Measurements from ENCODE around the gene ALPK3.

The ALPK3 gene

GRCh38 chr15:84892786-84893307, 75.7 kb downstream of the ALPK3 start:
- H3K27me3 ChIP-seq (ENCODE audit: control insufficient read depth, insufficient read depth, low read length), result no peaks in the 10 kb centered on the region
- H3K4me3 ChIP-seq (ENCODE audit: low read length), result no peak overlapping the region
- no peak overlapping the region for H3K9ac ChIP-seq (ENCODE audit: low read length)
- H3K9me3 ChIP-seq (ENCODE audit: control insufficient read depth, low read length), result no peaks in the 10 kb centered on the region
- H3K36me3 ChIP-seq (ENCODE audit: control insufficient read depth, insufficient read depth, low read length), result no peaks in the 10 kb centered on the region
- peaks cover 5% of the 10 kb centered on the region for H3K4me1 ChIP-seq (ENCODE audit: control insufficient read depth, insufficient read depth, low read length)

GRCh38 chr15:84893607-84894006, 76.5 kb downstream of the ALPK3 start:
- no peaks in the 10 kb centered on the region for H3K9me3 ChIP-seq (ENCODE audit: control insufficient read depth, low read length)
- no peak overlapping the region for H3K9ac ChIP-seq (ENCODE audit: low read length)
- peaks cover 5% of the 10 kb centered on the region for H3K4me1 ChIP-seq (ENCODE audit: control insufficient read depth, insufficient read depth, low read length)
- no peaks in the 10 kb centered on the region for H3K36me3 ChIP-seq (ENCODE audit: control insufficient read depth, insufficient read depth, low read length)
- no peaks in the 10 kb centered on the region for H3K27me3 ChIP-seq (ENCODE audit: control insufficient read depth, insufficient read depth, low read length)
- no peak overlapping the region for H3K4me3 ChIP-seq (ENCODE audit: low read length)

DNA sequence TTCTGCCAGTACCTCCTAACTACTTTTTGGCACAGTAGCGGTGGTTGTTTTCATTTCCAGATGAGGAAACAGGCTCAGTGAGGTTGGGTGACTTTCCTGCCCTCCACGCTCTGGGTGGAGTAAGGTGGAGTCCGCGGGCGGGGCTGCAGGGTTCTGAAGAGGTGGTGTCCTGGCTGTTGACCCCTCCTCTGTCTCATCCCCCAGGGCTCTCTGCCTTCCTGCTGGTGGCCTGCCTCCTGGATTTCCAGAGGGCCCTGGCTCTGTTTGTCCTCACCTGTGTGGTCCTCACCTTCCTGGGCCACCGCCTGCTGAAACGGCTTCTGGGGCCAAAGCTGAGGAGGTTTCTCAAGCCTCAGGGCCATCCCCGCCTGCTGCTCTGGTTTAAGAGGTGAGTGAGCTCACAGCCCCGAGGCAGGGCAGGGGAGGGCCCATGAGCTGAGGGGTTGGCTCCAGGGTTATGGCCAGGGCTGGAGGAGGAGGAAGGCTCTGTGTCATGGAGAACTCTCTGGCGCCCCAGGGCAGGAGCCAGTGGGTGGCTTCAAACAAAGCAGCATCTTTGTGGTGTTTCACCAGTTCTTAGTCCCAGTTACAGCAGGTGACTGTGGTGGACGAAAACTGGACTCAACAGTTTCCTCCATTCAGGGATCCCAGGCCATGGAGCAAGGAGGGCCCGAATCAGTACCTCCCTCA, 77.7 kb downstream of the ALPK3 start:
- Histone ChIP-seq H3K36me3 (ENCODE audit: control insufficient read depth, insufficient read depth, low read length) (no peaks in the 10 kb centered on the region), H3K4me1 (ENCODE audit: control insufficient read depth, insufficient read depth, low read length) (peaks cover 5% of the 10 kb centered on the region), H3K4me3 (ENCODE audit: low read length) (no peak overlapping the region), H3K27me3 (ENCODE audit: control insufficient read depth, insufficient read depth, low read length) (no peaks in the 10 kb centered on the region), H3K9ac (ENCODE audit: low read length) (no peak overlapping the region), H3K9me3 (ENCODE audit: control insufficient read depth, low read length) (no peaks in the 10 kb centered on the region)

DNA sequence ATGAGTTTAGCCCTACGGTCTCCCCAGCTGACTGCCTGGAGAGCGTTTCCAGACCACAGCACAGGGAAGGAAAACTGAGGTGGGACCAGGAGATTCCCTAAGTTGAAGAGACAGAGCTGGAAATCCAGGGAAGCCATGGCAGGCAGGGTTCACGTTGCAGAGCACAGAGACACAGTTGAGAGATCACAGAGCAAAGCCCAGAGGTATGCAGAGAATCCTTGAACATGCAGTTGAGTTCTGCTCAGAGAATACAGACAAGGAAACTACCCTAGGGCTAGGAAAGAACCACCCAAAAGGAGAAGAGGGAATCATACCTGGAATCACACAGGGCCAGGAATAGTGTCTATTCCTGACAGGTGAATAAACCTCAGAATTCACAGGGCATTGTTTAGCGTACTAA, 81.6 kb downstream of the ALPK3 start:
- Histone ChIP-seq H3K4me1 (ENCODE audit: control insufficient read depth, insufficient read depth, low read length) (peaks cover 5% of the 10 kb centered on the region), H3K4me3 (ENCODE audit: low read length) (no peak overlapping the region)

GRCh38 chr15:84899750-84900149, 82.6 kb downstream of the ALPK3 start:
- no peaks in the 10 kb centered on the region for H3K27me3 ChIP-seq (ENCODE audit: control insufficient read depth, insufficient read depth, low read length)
- H3K9me3 ChIP-seq (ENCODE audit: control insufficient read depth, low read length), result no peaks in the 10 kb centered on the region
- no peak overlapping the region for H3K4me3 ChIP-seq (ENCODE audit: low read length)
- H3K9ac ChIP-seq (ENCODE audit: low read length), result no peak overlapping the region
- peaks cover under 1% of the 10 kb centered on the region for H3K4me1 ChIP-seq (ENCODE audit: control insufficient read depth, insufficient read depth, low read length)
- no peaks in the 10 kb centered on the region for H3K36me3 ChIP-seq (ENCODE audit: control insufficient read depth, insufficient read depth, low read length)

More for the DNA sequence above, 81.6 kb downstream of the ALPK3 start:
- Histone ChIP-seq H3K27me3 (ENCODE audit: control insufficient read depth, insufficient read depth, low read length) (no peaks in the 10 kb centered on the region), H3K9ac (ENCODE audit: low read length) (no peak overlapping the region), H3K36me3 (ENCODE audit: control insufficient read depth, insufficient read depth, low read length) (no peaks in the 10 kb centered on the region), H3K9me3 (ENCODE audit: control insufficient read depth, low read length) (no peaks in the 10 kb centered on the region)

DNA sequence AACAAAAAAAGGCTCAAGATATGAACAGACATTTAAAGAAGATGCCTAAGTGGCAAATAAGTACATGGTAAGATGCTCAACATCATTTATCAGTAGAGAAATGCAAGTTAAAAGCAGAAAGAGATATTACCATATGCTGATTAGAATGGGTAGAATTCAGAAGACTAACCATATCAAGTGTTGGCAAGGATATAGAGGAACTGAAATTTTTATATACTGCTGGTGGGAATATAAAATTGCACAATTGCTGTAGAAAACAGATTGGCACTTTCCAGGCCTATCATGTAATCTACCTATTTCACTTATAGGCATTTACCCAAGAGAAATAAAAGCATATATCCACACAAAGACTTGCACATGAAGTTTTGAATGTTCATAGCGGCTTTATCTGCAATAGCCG, 84.4 kb downstream of the ALPK3 start:
- Histone ChIP-seq H3K4me1 (ENCODE audit: control insufficient read depth, insufficient read depth, low read length) (no peaks in the 10 kb centered on the region), H3K27me3 (ENCODE audit: control insufficient read depth, insufficient read depth, low read length) (no peaks in the 10 kb centered on the region), H3K4me3 (ENCODE audit: low read length) (no peak overlapping the region), H3K9me3 (ENCODE audit: control insufficient read depth, low read length) (no peaks in the 10 kb centered on the region), H3K36me3 (ENCODE audit: control insufficient read depth, insufficient read depth, low read length) (no peaks in the 10 kb centered on the region), H3K9ac (ENCODE audit: low read length) (no peak overlapping the region)

DNA sequence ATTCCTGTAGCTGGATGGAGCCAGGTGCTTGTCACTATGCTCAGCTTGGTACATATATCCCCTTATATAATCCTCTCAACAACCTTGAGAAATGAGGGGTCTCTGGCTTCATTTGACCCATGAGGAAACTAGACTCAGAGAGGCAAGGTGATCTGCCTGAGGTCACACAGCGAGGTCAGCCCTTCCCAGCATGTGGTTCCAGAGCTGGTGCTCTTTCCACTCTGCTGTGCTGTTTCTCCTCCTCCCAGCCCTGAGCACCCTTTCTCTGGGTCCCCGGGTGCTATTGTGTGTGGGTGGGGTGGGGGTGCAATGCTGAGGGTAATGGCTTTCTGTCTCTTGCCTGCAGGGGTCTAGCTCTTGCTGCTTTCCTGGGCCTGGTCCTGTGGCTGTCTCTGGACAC, 86.6 kb downstream of the ALPK3 start:
- no peaks in the 10 kb centered on the region for H3K4me1 ChIP-seq (ENCODE audit: control insufficient read depth, insufficient read depth, low read length)
- H3K27me3 ChIP-seq (ENCODE audit: control insufficient read depth, insufficient read depth, low read length), result no peaks in the 10 kb centered on the region
- no peak overlapping the region for H3K4me3 ChIP-seq (ENCODE audit: low read length)
- H3K36me3 ChIP-seq (ENCODE audit: control insufficient read depth, insufficient read depth, low read length), result no peaks in the 10 kb centered on the region
- no peaks in the 10 kb centered on the region for H3K9me3 ChIP-seq (ENCODE audit: control insufficient read depth, low read length)
- H3K9ac ChIP-seq (ENCODE audit: low read length), result no peak overlapping the region

DNA sequence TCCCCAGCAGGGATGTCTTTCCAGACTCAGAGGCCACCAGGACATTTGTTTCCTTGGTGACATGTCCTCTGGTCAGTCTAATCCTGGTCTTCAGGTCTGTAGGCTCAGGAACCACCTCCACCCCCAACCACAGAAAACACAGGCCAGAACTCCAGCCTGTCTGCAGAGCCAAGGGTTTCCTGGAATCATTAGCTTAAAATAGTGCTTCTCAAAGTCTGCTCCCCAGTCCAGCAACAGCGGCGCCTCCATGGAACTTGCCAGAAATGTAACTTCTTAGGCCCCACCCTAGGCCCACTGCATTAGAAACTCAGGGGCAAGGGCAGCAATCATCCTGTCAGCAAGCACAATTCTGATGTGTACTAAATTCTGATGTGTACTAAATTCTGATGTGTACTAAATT, 87.3 kb downstream of the ALPK3 start:
- no peaks in the 10 kb centered on the region for H3K9me3 ChIP-seq (ENCODE audit: control insufficient read depth, low read length)
- H3K9ac ChIP-seq (ENCODE audit: low read length), result no peak overlapping the region
- H3K4me3 ChIP-seq (ENCODE audit: low read length), result no peak overlapping the region
- no peaks in the 10 kb centered on the region for H3K27me3 ChIP-seq (ENCODE audit: control insufficient read depth, insufficient read depth, low read length)
- no peaks in the 10 kb centered on the region for H3K36me3 ChIP-seq (ENCODE audit: control insufficient read depth, insufficient read depth, low read length)
- H3K4me1 ChIP-seq (ENCODE audit: control insufficient read depth, insufficient read depth, low read length), result no peaks in the 10 kb centered on the region

DNA sequence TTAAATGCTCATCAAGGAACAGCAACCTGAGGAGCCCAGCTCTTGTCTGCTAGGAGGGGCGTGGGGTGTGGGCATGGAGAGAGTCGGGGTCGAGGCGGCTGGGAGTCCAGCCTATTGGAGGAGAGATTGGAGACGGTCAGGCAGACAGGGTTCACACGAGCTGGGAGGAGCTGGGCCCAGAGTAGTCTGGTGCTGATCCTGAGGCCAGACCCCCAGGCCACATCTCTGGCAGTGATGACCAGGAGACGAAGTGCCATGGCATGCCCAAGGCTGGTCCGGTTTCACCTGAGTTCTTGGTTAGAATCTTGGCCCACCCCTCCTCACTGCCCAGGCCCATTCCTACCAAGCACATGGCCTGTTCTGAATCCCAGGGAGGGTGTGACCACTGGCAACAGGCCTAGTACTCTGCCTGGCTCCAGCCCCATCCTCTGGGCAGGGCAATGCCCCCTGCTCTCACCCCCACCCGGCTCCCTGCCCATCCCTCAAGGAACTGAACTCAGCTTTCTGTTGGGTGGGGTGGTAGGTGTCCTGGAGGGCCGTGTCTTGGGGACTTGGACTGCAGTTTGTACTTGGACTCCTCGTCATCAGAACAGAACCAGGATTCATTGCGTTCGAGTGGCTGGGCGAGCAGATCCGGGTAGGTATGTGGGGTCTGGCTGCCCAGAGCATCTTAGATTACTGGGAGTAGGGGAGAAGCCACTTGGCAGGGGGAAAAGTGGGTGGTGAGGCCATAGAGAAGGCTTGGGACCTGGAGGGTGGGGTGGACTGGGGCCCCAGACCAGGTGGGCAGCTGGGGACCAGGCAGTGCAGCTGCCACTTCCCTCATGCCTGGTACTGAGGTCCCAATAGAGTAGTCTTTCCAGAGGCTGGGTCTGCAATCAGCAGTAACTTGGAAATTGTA, 88.1 kb downstream of the ALPK3 start:
- Histone ChIP-seq H3K27me3 (ENCODE audit: control insufficient read depth, insufficient read depth, low read length) (no peaks in the 10 kb centered on the region), H3K36me3 (ENCODE audit: control insufficient read depth, insufficient read depth, low read length) (no peaks in the 10 kb centered on the region), H3K4me1 (ENCODE audit: control insufficient read depth, insufficient read depth, low read length) (no peaks in the 10 kb centered on the region), H3K4me3 (ENCODE audit: low read length) (no peak overlapping the region), H3K9ac (ENCODE audit: low read length) (no peak overlapping the region), H3K9me3 (ENCODE audit: control insufficient read depth, low read length) (no peaks in the 10 kb centered on the region)

- Histone ChIP-seq H3K9ac (ENCODE audit: low read length) (no peak overlapping the region), H3K4me3 (ENCODE audit: low read length) (no peak overlapping the region), H3K27me3 (ENCODE audit: control insufficient read depth, insufficient read depth, low read length) (no peaks in the 10 kb centered on the region), H3K36me3 (ENCODE audit: control insufficient read depth, insufficient read depth, low read length) (no peaks in the 10 kb centered on the region), H3K4me1 (ENCODE audit: control insufficient read depth, insufficient read depth, low read length) (peaks cover 17% of the 10 kb centered on the region), H3K9me3 (ENCODE audit: control insufficient read depth, low read length) (no peaks in the 10 kb centered on the region)
These were observed 90.6 kb downstream of the ALPK3 start for GRCh38 chr15:84907731-84908130.

- H3K36me3 ChIP-seq (ENCODE audit: control insufficient read depth, insufficient read depth, low read length), result no peaks in the 10 kb centered on the region
- H3K4me1 ChIP-seq (ENCODE audit: control insufficient read depth, insufficient read depth, low read length), result peaks cover 17% of the 10 kb centered on the region
- no peak overlapping the region for H3K4me3 ChIP-seq (ENCODE audit: low read length)
These were observed 91.4 kb downstream of the ALPK3 start for GRCh38 chr15:84908564-84908963.

DNA sequence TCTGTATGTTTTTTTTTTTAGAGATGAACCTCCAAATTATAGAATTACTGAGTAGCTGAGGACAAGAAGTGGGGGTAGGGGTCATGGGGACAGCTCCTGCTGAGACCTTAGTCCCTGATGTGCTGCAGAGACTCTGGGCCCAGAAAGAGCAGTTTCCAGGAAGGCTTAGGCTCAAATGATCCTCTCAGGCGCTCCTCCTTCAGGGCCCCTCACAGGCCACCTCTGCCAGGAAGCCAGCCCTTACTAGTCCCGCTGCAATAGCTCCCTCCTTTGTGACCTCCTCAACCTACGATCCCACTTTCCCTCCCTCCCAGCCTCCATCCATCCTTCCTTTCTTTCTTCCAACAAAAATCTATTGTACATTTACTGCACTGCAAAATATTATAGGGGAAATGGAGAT, 91.9 kb downstream of the ALPK3 start:
- Histone ChIP-seq H3K36me3 (ENCODE audit: control insufficient read depth, insufficient read depth, low read length) (no peaks in the 10 kb centered on the region), H3K4me1 (ENCODE audit: control insufficient read depth, insufficient read depth, low read length) (peaks cover 17% of the 10 kb centered on the region)

More at GRCh38 chr15:84908564-84908963, 91.4 kb downstream of the ALPK3 start:
- no peaks in the 10 kb centered on the region for H3K27me3 ChIP-seq (ENCODE audit: control insufficient read depth, insufficient read depth, low read length)
- H3K9me3 ChIP-seq (ENCODE audit: control insufficient read depth, low read length), result no peaks in the 10 kb centered on the region
- H3K9ac ChIP-seq (ENCODE audit: low read length), result no peak overlapping the region

More for the DNA sequence above, 91.9 kb downstream of the ALPK3 start:
- no peaks in the 10 kb centered on the region for H3K9me3 ChIP-seq (ENCODE audit: control insufficient read depth, low read length)
- H3K4me3 ChIP-seq (ENCODE audit: low read length), result no peak overlapping the region
- no peak overlapping the region for H3K9ac ChIP-seq (ENCODE audit: low read length)
- no peaks in the 10 kb centered on the region for H3K27me3 ChIP-seq (ENCODE audit: control insufficient read depth, insufficient read depth, low read length)

All from mucosa of stomach (tissue), 1 donor.